H1 (cell line): ENCODE results near the gene PLPPR2. TPM values are rescaled to one million over a fixed set of nuclear protein-coding genes. Genes with fewer than 3 reads are reported as not detected.

Experiments used
- PHF8 ChIP-seq: fragments of 200-600 bp; sonication (generic); conservative IDR thresholded peaks from 2 replicates; pipeline ENCODE4 v1.7.1; 2012; ENCODE audit warnings: low read depth, mild to moderate bottlenecking, inconsistent platforms, low read length, moderate library complexity
- SRF ChIP-seq: IDR thresholded peaks from 2 replicates; pipeline ENCODE4 v1.6.1; 2011; ENCODE audit warnings: mild to moderate bottlenecking, low read depth, low read length, moderate library complexity
- polyA plus RNA-seq, 7 experiments: library from polyadenylated mRNA; depleted of rRNA in 3 of 7; stranded (reverse) in 5 of 7; unstranded in 2 of 7; fragments of >200 nt in 5 of 7; fragments of 200-250 nt in 2 of 7; gene quantifications; 1 replicate in 5 of 7; 2 replicates in 1 of 7; 4 replicates in 1 of 7; pipeline versions ENCODE4 v1.2.1 to v1.2.3, GENCODE V29; 2011 to 2013; ENCODE audit warnings: missing spikeins in 2 of 7, mixed read lengths in 2 of 7
- total RNA-seq: library from RNA; stranded (reverse); fragmentation: NEBNext Ultra II Directional; extraction: Animal tissue kit (Norgen Biotek cat#: 25700); gene quantifications from 2 replicates; pipeline ENCODE4 v1.2.1, GENCODE V29; 2021

PLPPR2 gene
- total and polyA plus RNA-seq, 2 of the 8 experiments (the other 6 are each of a cell fraction or from before 2014, with no cell fraction given), result 7.2 to 11.7 TPM

- TF ChIP-seq SRF, result no peak
- no peak for TF ChIP-seq PHF8
Measured at GRCh38 chr19:11323601-11324078, 31.6 kb upstream of the PLPPR2 start (continued).
